Esophagus mucosa (tissue), 1 donor: ENCODE results near the gene MAGEB3. TPM values are rescaled to one million over a fixed set of nuclear protein-coding genes. Genes with fewer than 3 reads are reported as not detected.
"Not testable (repeated sequence)": the region's sequence is repeated elsewhere in the genome, so short reads cannot be mapped to it uniquely, and the experiment has no call there.

ENCODE experiments used
- ATAC-seq: fragments of 200-7000 bp; cut with Tn5 transposase; one replicate; pipeline ENCODE4 v1.9.1; 2020
- total RNA-seq: library from RNA; stranded (reverse); gene quantifications from one replicate; pipeline ENCODE4 v1.2.4, GENCODE V29; 2023
- donor health status: DM: yes; HTN: yes; CAD: no.

MAGEB3 gene, protein sequence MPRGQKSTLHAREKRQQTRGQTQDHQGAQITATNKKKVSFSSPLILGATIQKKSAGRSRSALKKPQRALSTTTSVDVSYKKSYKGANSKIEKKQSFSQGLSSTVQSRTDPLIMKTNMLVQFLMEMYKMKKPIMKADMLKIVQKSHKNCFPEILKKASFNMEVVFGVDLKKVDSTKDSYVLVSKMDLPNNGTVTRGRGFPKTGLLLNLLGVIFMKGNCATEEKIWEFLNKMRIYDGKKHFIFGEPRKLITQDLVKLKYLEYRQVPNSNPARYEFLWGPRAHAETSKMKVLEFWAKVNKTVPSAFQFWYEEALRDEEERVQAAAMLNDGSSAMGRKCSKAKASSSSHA
- total RNA-seq, result not detected

DNA sequence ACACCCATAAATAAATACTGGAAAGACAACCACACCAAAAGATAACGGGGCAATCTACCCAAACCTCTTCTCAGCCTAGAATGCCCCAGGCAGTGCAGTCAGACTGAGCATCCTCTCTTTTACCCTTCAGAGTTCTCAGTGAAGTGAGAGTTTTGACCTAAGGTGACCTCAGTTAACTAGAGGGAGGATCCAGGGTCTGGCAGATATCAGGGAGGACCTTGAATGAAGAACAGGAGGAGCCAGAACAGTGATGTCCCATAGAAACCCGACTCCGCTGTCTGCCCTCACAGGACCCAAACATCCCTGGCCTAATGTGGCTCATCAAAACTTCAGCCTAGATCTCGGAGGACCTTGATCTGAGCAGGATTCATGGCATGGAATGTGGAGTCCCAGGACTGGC lies at the start of gene MAGEB3:
Gene MAGEB3, plus strand, starts transcription at position 263 of the 400 bp plus-strand sequence. CDS start 5,268 bp downstream, outside the sequence.
- no peak for ATAC-seq

DNA sequence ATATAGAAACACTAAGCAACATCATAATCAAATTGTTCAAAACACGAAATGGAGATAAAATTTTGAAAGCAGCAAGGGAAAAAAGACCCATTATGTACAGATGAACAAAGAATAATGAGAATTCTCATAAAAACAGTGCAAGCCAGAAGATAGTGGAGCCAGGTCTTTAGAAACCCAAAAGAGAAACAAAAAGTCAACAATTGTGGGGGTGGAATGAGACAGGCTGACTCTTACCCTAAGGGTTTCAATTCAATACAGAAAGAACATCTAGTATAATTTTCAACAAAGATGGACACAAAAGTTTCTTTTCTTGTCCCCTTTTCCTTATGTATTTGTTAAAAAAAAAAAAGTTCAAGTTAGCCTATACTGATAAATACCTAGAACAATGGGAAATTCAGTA lies 49.1 kb upstream of the MAGEB3 start:
- no peak for ATAC-seq

DNA sequence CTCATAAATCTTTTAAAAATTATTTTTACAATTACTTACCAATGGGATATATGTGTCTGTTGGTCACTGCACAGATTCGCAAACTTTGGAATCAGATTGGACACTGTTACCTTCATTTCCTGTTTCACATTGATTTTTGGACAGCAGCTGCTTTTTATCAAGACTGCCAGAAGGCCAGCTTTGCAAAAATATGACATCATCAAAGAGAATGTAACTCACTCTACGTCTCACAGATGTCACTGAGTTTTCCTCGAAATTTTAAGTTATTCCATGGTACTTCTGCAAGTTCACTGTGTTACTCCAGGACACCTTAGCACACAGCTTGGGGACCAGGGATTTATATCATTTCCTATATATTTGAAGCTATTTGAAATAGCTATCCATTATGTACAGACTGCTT lies 46.9 kb upstream of the MAGEB3 start:
- no peak for ATAC-seq

DNA sequence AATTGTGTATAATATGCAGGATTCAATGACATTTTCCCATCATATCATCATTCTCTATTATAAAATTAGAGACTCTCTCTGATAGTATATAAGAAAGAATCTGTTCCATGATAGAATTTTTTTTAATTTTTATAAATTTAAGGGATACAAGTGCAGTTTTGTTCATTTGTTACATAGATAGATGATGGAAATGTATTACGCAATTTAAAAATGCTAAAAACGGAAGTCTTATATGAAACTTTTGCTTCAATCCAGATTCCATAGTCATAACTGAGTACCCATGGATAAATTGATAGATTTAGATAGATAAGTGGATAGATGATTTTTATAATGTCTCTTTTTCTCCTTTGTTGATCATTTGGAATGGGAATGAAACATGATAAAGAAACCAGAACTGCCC lies 40.0 kb upstream of the MAGEB3 start:
- no peak for ATAC-seq

DNA sequence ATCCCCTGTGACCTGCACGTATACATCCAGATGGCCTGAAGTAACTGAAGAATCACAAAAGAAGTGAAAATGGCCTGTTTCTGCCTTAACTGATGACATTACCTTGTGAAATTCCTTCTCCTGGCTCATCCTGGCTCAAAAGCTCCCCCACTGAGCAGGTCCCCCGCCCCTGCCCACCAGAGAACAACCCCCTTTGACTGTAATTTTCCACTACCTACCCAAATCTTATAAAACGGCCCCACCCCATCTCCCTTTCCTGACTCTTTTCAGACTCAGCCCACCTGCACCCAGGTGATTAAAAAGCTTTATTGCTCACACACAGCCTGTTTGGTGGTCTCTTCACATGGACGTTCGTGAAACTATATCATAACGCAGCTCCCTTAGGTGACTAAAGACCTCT lies 36.5 kb upstream of the MAGEB3 start:
- not testable (repeated sequence) for ATAC-seq

DNA sequence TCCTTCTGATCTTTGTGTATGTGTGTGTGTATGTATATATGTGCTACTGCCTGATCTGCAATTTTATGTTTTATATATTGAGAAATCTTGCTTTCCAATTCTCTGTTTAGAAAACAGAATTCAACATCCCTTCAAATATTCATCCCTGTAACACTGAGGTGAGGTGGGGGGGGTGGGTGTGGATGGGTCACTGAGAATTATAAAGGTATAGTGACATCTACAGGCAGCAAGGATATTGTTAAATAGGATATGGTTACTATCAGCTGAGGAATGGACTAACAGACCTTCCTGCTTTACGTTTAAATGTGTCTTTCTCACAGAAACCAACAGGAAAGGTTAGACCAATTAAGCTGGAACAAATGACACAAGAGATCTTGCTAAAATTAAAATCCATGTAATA lies 34.1 kb upstream of the MAGEB3 start:
- no peak for ATAC-seq

DNA sequence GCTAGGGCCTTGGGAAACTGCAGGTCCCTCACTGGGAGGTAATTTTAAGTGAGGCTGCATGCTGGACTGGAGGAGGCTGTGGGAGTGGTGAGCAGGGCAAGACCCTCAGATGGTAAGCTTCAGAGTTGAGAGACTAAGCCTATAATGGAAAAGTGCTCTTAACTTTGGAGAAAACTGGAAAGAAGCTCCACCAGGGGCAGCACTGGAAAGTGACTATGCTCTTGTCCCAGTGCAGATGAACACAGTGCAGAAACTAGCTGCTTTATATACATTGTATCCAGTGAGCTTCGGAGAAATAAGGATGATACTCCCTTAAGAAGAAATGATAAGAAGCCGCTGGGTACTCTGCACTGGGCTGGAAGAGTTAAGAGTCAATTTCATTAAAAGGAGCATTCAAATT lies 18.3 kb upstream of the MAGEB3 start:
- no peak for ATAC-seq

DNA sequence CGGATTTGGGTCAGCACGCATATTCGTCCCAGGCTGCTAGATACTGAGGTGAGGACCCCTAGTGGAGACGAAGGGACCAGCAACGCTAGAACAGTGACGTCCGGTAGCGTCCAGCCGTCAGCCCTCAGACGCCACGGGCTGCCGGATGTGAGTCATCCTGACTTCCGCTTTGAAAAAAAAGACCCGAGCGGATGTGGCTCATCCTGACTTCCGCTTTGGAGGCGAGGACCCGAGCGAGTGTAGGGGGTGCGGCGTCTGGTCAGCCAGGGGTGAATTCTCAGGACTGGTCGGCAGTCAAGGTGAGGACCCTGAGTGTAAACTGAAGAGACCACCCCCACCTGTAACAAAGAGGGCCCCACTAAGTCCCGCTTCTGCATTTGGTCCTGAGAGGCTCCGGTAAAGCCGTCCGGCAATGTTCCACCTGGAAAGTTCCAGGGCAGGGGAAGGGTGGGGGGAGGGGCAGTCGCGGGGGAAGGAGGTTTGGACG lies 15.1 kb upstream of the MAGEB3 start, which contains the start of gene MAGEB2:
Gene MAGEB2, plus strand, starts transcription at position 207 of the 487 bp plus-strand sequence. CDS start 3,018 bp downstream, outside the sequence.
- ATAC-seq, result no peak

DNA sequence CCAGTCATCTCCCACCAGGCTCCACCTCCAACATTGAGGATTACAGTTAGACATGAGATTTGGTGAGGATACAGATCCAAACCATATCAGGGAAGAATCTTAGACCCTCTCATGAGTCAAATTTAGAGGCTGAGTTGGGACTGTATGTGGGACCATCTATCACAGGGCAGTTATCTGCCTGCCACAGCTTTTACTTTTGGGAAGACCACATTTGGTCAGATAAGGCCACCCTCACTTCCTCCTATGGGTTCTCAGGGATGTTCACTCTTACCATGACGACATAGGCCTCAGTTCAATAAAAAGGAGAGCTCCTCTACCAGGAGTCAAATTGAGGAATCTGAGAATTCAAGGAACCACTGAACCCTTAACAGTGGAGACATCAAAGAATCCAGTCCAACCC lies 13.0 kb upstream of the MAGEB3 start:
- no peak for ATAC-seq

DNA sequence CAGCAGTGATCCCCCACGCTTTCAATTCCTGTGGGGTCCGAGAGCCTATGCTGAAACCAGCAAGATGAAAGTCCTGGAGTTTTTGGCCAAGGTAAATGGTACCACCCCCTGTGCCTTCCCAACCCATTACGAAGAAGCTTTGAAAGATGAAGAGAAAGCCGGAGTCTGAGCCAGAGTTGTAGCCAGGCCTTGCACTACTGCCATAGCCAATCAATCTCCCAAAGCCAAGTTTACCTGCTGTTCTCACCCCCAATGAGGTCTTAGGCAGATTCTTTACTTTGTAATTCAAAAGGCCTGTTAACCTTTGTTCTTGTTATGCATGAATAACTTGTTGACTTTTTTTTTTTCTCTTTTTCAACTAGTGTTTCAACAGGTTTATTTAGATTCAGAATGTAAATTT lies 11.1 kb upstream of the MAGEB3 start:
- no peak for ATAC-seq

DNA sequence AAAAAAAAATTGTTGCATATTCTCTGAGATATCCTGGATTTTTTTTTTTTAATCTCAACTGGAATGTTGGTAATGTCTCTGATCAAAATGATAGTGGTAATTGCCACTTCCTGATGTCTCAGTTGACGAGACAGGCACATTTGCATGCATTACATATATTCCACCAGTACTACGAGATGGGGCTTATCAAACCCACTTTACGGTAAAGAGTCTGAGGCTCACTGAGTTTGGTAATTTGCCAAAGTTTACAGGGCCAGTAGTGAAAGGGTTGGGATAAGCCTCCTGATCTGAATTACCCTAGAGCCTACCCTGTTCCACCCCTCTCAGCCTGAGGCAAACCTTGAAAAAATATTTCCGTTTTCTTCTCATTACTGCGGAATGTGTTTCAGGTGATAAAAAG lies 9.8 kb upstream of the MAGEB3 start:
- no peak for ATAC-seq

DNA sequence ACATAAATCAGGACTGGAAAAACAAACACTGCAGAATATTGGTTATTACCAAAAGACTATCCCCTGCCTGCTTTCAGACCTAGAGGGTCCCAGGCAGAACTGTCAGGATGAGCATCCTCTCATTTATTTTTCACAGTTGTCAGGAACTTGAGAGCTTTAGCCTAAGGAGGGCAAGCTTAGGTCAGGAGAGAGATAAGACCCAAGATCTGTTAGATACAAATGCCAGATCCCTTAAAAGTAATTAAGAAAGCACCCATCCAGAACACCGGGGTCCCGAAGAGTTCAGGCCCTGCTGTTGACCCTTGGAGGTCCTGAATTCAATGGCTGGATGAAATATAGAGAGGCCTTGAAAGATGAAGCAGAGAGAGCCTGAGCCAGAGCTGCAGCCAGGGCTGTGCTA lies 5.9 kb upstream of the MAGEB3 start:
- no peak for ATAC-seq

DNA sequence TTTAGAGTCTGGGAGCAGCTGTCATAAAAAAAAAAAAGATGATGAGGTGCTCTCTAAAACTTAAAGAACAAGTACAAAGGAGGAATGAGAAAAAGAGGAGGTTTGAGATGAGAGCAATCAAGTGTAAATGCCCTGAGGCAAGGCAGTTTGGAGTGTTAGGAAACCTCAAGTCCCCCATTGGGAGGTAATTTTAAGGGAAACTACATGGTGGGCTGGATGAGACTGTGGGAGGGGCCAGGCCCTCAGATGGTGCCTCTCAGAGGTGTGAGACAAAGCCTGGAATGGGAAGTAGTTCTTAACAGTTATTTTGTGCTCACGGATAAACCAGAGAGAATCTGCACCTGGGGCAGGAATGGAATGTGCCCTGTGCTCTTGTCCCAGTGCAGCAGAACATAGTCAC lies 1.9 kb upstream of the MAGEB3 start:
- ATAC-seq, result no peak

DNA sequence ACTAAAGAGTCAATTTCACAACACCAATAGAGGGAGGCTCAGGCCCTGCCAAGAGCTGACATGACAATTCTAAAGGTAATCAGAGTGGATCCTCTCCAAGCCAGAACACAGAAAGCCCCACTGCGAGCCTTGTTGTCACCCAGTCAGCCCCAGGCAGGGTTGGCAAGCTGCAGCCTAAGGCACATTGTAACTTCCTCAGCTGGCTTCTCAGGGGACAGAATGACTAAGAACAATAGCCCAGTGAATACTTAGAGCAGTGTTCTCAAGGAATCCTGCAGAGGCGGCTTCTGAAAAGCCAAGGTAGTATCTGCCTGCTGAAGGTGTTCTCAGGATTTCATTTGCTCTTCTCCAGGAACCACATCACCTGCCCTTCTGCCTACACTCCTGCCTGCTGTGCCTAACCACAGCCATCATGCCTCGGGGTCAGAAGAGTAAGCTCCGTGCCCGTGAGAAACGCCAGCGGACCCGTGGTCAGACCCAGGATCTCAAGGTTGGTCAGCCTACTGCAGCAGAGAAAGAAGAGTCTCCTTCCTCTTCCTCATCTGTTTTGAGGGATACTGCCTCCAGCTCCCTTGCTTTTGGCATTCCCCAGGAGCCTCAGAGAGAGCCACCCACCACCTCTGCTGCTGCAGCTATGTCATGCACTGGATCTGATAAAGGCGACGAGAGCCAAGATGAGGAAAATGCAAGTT lies 11.4 kb downstream of the MAGEB3 start, which contains the start of gene MAGEB4:
Gene MAGEB4, plus strand, starts transcription at position 277 of the 692 bp plus-strand sequence. Its CDS starts 136 bp downstream, at position 413.
- ATAC-seq, result no peak

DNA sequence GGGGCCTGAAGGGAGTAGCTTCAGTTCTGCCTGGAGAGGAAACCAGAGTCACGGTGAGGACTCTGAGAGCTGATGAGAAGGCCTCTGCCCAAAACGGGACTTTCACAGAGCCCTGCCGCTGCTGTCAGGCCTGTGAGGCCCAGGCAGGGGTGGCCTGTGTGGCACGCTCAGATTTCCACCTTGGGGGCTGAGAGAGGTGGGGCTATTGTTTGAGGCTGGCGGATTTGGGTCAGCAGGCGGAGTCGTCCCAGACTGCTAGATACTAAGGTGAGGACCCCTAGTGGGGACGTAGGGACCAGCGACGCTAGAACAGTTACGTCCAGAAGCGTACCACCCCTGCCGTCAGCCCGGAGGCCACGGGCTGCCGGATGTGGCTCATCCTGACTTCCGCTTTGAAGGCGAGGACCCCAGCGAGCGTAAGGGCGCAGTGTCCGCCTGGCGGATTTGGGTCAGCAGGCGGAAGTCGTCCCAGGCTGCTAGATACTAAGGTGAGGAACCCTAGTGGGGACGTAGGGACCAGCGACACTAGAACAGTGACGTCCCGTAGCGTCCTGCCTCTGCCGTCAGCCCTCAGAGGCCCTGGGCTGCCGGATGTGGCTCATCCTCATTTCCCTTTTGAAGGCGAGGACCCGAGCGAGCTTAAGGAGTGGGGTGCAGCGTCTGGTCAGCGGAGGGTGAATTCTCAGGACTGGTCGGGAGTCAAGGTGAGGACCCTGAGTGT lies 16.5 kb downstream of the MAGEB3 start, which contains the start of gene MAGEB1:
Gene MAGEB1, plus strand, starts transcription at position 378 of the 721 bp plus-strand sequence. CDS start 3,348 bp downstream, outside the sequence.
- no peak for ATAC-seq

DNA sequence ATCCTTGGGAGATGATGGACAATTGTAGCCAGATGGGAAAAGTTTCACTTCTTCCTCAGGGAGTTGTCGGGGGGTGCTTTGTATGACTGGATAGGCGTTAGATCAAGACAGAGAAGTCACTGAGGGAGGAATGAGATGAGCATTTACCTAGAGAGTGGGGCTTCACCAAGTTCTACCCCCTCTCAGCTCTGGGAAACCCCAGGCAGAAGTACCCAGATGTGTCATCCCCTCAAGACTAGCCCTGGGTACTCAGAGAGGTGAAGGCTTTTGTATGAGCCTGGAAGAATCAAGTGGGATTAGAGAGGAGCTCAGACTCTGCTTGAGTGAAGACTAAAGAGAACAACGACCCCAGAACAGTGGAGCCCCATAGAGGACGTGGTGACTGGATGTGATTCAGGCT lies 18.4 kb downstream of the MAGEB3 start:
- no peak for ATAC-seq

DNA sequence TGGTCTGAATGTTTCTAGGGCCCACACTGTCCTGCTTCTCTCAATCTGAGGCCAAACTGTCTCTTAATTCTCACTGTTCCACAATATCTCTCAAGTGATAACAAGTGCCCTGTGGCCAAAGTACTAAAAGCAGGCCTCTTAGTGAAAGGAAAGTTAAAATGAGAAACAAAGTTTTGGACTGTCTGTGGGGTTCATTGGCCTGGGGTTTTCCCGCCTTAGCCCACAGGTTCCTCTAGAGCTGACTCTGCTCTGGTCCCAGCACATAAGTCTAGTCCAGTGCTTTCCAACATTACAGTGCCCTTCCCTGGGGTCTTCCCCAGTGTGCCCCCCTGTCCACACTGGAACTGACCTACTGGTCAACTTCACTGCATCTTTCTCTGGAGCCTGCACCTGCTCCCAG lies 22.8 kb downstream of the MAGEB3 start:
- ATAC-seq, result no peak

DNA sequence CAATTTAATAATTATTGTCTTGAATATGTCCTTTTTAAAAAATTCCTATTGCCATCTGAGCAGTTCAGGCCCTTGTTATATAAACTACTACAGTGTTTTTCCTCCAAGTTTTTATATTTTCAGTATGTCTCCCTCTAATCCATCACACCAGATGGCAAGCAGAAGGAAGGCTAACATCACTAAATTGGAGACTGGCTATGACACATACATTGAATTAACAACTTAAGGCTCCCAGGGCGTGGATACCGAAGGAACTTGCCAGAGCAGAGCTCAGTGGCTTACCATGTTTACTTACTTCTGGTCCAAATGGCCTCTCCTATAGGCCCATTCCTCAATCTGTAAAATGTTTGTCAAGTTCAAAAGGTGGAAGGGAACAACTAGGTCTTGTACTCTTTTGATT lies 29.5 kb downstream of the MAGEB3 start:
- ATAC-seq, result peak; percentile 39

DNA sequence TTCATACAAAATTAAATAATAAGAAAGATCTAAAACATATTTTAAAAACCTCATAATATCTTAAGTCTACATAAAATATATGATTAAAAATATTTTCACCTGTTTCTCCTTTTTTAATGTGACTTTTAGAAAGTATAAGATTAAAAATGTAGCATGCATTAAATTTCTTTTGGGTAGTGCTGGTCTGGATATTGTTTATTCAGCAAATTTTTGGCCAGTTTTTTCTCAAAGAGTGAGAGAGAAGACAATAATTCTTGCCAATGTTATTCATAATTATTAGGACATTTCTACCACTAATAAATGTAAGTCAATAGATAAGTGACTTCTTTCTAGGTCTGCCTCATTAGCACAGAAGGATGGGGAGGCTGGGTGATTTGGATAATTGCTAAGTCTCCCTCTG lies 30.6 kb downstream of the MAGEB3 start:
- ATAC-seq, result no peak

DNA sequence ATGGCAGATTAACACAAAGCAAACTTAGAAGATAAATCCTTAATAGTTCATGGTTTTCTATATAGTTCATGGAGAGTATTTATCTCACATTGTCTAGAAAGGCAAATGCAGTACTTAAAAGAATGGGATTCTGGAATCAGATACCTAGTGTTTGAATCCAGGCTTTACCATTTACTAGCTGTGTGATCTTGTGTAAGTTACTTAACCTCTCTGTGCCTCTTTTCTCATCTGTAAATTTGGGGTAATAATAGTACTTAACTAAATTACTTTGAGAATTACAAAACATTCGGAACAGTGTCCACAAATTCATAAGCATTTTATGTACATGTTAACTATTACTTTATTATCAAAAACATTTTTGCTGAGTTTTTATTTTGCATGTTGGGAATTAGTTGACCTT lies 32.3 kb downstream of the MAGEB3 start:
- no peak for ATAC-seq

DNA sequence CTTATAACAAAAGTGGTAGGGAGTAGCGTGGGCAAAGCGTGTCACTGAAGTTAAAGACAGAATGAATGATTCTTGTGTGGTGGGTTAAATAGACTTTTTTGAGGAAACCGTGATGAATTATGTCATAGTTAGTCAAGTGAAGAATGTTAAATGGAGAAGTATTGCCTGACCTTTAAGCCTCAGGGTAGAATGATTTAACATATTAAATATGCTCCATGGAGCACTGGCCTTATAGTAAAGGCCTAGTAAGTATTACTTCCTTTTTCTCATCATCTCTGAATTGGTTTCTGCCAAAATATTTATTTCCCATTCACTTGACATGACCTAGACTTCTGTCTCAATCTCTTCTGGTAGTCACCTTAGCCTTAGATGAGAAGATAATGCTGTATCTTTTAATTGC lies 40.2 kb downstream of the MAGEB3 start:
- ATAC-seq, result no peak

DNA sequence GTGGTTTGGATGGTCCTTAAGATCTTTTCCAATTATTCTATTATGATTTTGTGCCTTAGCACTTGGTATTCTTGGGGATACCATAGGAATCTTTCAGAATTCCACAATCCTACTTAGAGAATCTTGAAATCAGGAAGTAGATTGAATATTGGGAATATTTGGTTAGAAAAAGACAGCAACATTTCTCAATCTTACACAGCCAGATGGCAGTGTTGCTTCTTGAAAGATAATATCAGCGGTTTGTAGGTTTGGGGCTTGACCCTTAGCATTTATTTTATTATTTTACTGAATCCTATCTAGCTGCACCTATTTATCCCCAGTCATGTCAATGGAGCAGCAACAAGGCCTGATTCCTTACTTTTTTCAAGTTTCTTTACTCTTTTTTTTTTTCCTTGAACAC lies 45.0 kb downstream of the MAGEB3 start:
- ATAC-seq, result no peak

DNA sequence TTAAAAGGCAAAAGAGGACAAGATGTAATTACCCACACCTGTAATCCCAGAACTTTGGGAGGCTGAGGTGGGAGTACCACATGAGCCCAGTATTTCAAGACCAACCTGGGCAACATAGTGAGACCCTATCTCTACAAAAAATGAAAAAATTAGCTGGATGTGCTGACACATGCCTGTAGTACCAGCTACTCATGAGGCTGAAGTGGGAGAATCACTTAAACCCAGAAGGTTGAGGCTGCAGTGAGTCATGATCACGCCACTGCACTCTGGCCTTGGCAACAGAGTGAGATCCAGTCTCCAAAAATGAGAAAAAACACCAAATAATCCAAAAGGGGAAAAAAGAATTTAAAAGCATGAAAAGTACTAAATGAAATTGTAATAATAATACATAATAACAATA lies 47.9 kb downstream of the MAGEB3 start:
- no peak for ATAC-seq
